Lower leg skin (tissue), 3 donors: ENCODE results near the gene CDK13.

Experiments used
- POLR2A ChIP-seq, 2 donors: fragments of 450-650 bp; IDR thresholded peaks; one replicate each; pipeline ENCODE4 v1.6.1; 2016 to 2017; ENCODE audit warnings: antibody characterized with exemption in 2 of 2, mild to moderate bottlenecking in 1 of 2, moderate library complexity in 1 of 2
- TF ChIP-seq, protein P1 (sequence below), 3 donors: fragments of 450-650 bp; IDR thresholded peaks; one replicate each; pipeline ENCODE4 v1.5.1; 2016; ENCODE audit warnings: antibody characterized with exemption in 3 of 3, mild to moderate bottlenecking in 3 of 3, moderate library complexity in 2 of 3

DNA sequence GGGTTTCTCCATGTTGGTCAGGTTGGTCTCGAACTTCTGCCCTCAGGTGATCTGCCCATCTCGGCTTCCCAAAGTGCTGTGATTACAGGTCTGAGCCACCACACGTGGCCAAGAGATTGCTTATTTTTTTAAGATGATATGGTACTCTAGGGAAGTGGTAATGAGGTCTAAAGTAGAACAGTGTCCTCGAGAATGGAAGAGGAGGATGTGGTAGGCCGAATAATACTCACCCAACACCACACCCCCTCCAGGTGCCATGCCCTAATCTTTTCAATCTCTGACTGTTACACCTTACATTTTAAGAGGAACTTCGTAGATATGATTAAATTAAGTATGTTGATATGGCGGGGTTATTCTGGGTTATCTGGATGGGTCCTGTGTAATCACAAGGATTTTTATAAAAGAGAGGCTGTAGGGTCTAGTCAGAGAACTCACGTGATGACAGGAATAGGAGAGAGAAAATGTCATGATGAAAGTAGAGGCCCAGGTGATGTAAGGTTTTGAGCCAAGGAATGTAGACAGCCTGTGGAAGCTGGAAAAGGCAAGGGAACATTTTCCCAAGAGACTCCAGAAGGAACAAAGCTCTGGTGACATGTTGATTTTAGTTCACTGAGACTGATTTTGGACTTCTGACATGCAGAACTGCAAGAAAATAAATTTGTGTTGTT is 29.5 kb downstream of the CDK13 start:
- TF ChIP-seq, protein P1, sequence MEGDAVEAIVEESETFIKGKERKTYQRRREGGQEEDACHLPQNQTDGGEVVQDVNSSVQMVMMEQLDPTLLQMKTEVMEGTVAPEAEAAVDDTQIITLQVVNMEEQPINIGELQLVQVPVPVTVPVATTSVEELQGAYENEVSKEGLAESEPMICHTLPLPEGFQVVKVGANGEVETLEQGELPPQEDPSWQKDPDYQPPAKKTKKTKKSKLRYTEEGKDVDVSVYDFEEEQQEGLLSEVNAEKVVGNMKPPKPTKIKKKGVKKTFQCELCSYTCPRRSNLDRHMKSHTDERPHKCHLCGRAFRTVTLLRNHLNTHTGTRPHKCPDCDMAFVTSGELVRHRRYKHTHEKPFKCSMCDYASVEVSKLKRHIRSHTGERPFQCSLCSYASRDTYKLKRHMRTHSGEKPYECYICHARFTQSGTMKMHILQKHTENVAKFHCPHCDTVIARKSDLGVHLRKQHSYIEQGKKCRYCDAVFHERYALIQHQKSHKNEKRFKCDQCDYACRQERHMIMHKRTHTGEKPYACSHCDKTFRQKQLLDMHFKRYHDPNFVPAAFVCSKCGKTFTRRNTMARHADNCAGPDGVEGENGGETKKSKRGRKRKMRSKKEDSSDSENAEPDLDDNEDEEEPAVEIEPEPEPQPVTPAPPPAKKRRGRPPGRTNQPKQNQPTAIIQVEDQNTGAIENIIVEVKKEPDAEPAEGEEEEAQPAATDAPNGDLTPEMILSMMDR (IDR thresholded peaks at IDR 0.05): no peak
- TF ChIP-seq POLR2A (IDR thresholded peaks at IDR 0.05): no peak
